Endothelial cell of umbilical vein (primary cell): ENCODE results near the gene ZNF268. TPM values are rescaled to one million over a fixed set of nuclear protein-coding genes. Genes with fewer than 3 reads are reported as not detected.

Experiments
- BruUV-seq: library from RNA; stranded (reverse); fragments of 400-500 nt; replicated peaks from 2 replicates; lab custom pipeline; 2021; lab: Mats Ljungman, UMichigan
- CTCF ChIA-PET: fragments of 300-600, 350-600 bp; sonication (Branson Sonifier 250); formaldehyde crosslinking; loops from one replicate; lab custom pipeline; 2021; ENCODE audit warnings: antibody characterized with exemption, inconsistent platforms; lab: Charles Lee
- POLR2A ChIA-PET: fragments of 300-600, 350-600 bp; sonication (Branson Sonifier 250); formaldehyde crosslinking; loops from one replicate; lab custom pipeline; 2021; ENCODE audit warnings: antibody characterized with exemption, inconsistent platforms; lab: Charles Lee
- DNase-seq: peaks from one replicate; pipeline ENCODE4 v3.0.0-alpha.2; 2011; ENCODE audit warnings: low read depth, low spot score
- FAIRE-seq: peaks from 2 replicates; lab custom pipeline; 2011; peaks lifted over from hg19 to GRCh38; lab: Jason Lieb, UNC
- H2AFZ ChIP-seq: 2 replicates; pipeline ENCODE4 v1.6.0; 2012; ENCODE audit warnings: low read depth, low read length, control low read depth, inconsistent platforms
- H3K27ac ChIP-seq: 2 replicates; pipeline ENCODE4 v1.5.1; 2011; ENCODE audit warnings: low read depth, mild to moderate bottlenecking, control low read depth, low read length, moderate library complexity; ENCODE audit not compliant: insufficient read depth
- H3K27me3 ChIP-seq, 2 experiments: 2 replicates each; pipeline versions ENCODE4 v1.6.0 to v1.6.1; 2011; ENCODE audit warnings: low read length in 2 of 2, mixed read lengths in 1 of 2; ENCODE audit not compliant: control insufficient read depth in 2 of 2, insufficient read depth in 2 of 2
- H3K36me3 ChIP-seq, 2 experiments: 2 replicates in 1 of 2; 3 replicates in 1 of 2; pipeline ENCODE4 v1.5.1; 2011; ENCODE audit warnings: low read length in 2 of 2, mild to moderate bottlenecking in 1 of 2, moderate library complexity in 1 of 2; ENCODE audit not compliant: control insufficient read depth in 2 of 2, insufficient read depth in 2 of 2; ENCODE audit errors: extremely low read depth in 1 of 2
- H3K4me1 ChIP-seq: 3 replicates; pipeline ENCODE4 v1.5.1; 2011; ENCODE audit warnings: mild to moderate bottlenecking, low read length; ENCODE audit not compliant: control insufficient read depth, insufficient read depth; ENCODE audit errors: extremely low read depth
- H3K4me2 ChIP-seq: 2 replicates; pipeline ENCODE4 v1.6.1; 2011; ENCODE audit warnings: low read length, control low read depth, mixed read lengths; ENCODE audit not compliant: insufficient read depth
- H3K4me3 ChIP-seq, 3 experiments: fragments of 200-600 bp in 1 of 3; sonication (generic), shearing (Covaris generic) in 1 of 3; replicated peaks in 1 of 3; 2 replicates each; pipeline ENCODE4 v1.5.1; 2011 to 2016; ENCODE audit warnings: control low read depth in 3 of 3, low read length in 3 of 3, mild to moderate bottlenecking in 2 of 3, inconsistent platforms in 1 of 3, low read depth in 1 of 3, moderate library complexity in 1 of 3; ENCODE audit not compliant: insufficient read depth in 1 of 3
- H3K79me2 ChIP-seq: 2 replicates; pipeline ENCODE4 v1.6.0; 2012; ENCODE audit warnings: low read length, inconsistent platforms; ENCODE audit not compliant: control insufficient read depth, insufficient read depth
- H3K9ac ChIP-seq: replicated peaks from 2 replicates; pipeline ENCODE3; 2011; ENCODE audit warnings: low read length, control low read depth; ENCODE audit not compliant: insufficient read depth; ENCODE audit errors: extremely low read depth
- H3K9me1 ChIP-seq: replicated peaks from 3 replicates; pipeline ENCODE4 v1.6.0; 2011; ENCODE audit warnings: mild to moderate bottlenecking, low read length; ENCODE audit not compliant: control insufficient read depth, insufficient read depth; ENCODE audit errors: extremely low read depth
- H3K9me3 ChIP-seq: replicated peaks from 2 replicates; pipeline ENCODE4 v1.5.1; 2012; ENCODE audit warnings: low read length, inconsistent platforms; ENCODE audit not compliant: control insufficient read depth, insufficient read depth
- H4K20me1 ChIP-seq: replicated peaks from 2 replicates; pipeline ENCODE3; 2011; ENCODE audit warnings: mild to moderate bottlenecking, low read length; ENCODE audit not compliant: control insufficient read depth, insufficient read depth; ENCODE audit errors: extremely low read depth
- EZH2 ChIP-seq: IDR thresholded peaks from 2 replicates; pipeline ENCODE4 v1.6.1; 2012; ENCODE audit warnings: borderline replicate concordance, low read depth, mild to moderate bottlenecking, moderate library complexity, low read length, inconsistent platforms; ENCODE audit not compliant: severe bottlenecking
- FOS ChIP-seq: IDR thresholded peaks from 2 replicates; pipeline ENCODE4 v1.6.1; 2011; ENCODE audit warnings: mild to moderate bottlenecking, low read length, moderate library complexity, borderline replicate concordance; ENCODE audit not compliant: insufficient read depth
- GATA2 ChIP-seq: IDR thresholded peaks from 2 replicates; pipeline ENCODE4 v1.7.0; 2011; ENCODE audit warnings: low read depth, mild to moderate bottlenecking, moderate library complexity, mixed read lengths, low read length; ENCODE audit not compliant: insufficient read length, insufficient read depth
- JUN ChIP-seq: IDR thresholded peaks from 2 replicates; pipeline ENCODE4 v1.6.1; 2011; ENCODE audit warnings: borderline replicate concordance, low read depth; ENCODE audit not compliant: insufficient read length, insufficient read depth
- MYC ChIP-seq: IDR thresholded peaks from one replicate; pipeline ENCODE4 v1.6.1; 2011; ENCODE audit warnings: mild to moderate bottlenecking, low read depth, low read length
- POLR2A ChIP-seq: IDR thresholded peaks from 2 replicates; pipeline ENCODE4 v1.6.1; 2012; ENCODE audit warnings: low read depth, mild to moderate bottlenecking, control low read depth, low read length
- POLR2AphosphoS5 ChIP-seq: IDR thresholded peaks from 2 replicates; pipeline ENCODE4 v1.6.1; 2012; ENCODE audit warnings: low read depth, mild to moderate bottlenecking, control low read depth, low read length, moderate library complexity; ENCODE audit not compliant: insufficient read depth
- dilution Hi-C: fragments of 300-500 bp; cut with MboI; formaldehyde crosslinking; loops from one replicate; pipeline ENCODE4 v1.15.0; 2019; ENCODE audit warnings: low sequenced_read_pairs; ENCODE audit not compliant: extremely low pct_ligation_motif_present
- intact Hi-C: fragments of 100-400 bp; cut with micrococcal nuclease; formaldehyde crosslinking; loops from one replicate; pipeline ENCODE4 v1.10.0; 2022
- polyA plus RNA-seq, 4 experiments: library from polyadenylated mRNA; depleted of rRNA in 3 of 4; stranded (reverse) in 3 of 4; unstranded in 1 of 4; fragments of >200 nt; gene quantifications; 2 replicates each; pipeline versions ENCODE4 v1.2.1 to v1.2.3, GENCODE V29; 2011 to 2012; ENCODE audit warnings: missing spikeins in 1 of 4
- total RNA-seq: library from RNA; stranded (reverse); gene quantifications from 2 replicates; pipeline ENCODE4 v1.2.3, GENCODE V29; 2021
- TF ChIP-seq, protein P1 (sequence below): IDR thresholded peaks from 2 replicates; pipeline ENCODE4 v1.6.1; 2011; ENCODE audit not compliant: insufficient read depth, insufficient read length
- TF ChIP-seq, protein P2 (sequence below), 2 donors: IDR thresholded peaks; 1 replicate in 1 of 2; 2 replicates in 1 of 2; pipeline ENCODE4 v1.5.1; 2011; ENCODE audit warnings: low read length in 2 of 2, mild to moderate bottlenecking in 2 of 2, moderate library complexity in 2 of 2, control low read depth in 1 of 2, inconsistent platforms in 1 of 2, low read depth in 1 of 2; ENCODE audit not compliant: insufficient read depth in 1 of 2; ENCODE audit errors: extremely low read depth in 1 of 2

The ZNF268 gene
- total and polyA plus RNA-seq, 2 donors (not counting 3 experiments of a cell fraction or from before 2014, with no cell fraction given) = 7.7 to 17.3 TPM

DNA sequence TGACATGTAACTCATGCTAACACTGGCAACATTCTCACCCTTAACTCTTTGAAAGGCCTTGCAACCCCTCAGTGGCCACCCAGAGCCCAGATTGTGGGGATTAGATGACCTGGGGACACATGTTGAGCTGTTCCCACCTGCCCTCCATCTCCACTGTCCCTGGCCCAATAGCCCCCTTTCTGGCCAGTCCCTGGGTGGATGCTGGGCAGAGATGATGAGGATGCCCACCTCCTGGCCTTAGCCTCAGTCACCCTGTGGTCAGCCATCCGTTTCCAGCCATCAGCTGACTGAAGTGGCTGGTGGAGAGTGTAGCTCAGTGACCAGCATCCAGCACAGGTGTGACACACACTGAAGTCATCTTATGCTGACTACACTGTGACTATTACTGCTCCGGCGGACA is 49.7 kb downstream of the ZNF268 start:
- Histone ChIP-seq H3K9ac (no peak overlapping the region), H3K27me3 (no peaks in the 10 kb centered on the region), H3K4me1 (no peaks in the 10 kb centered on the region), H3K4me2 (no peak overlapping the region), H2AFZ (no peak overlapping the region), H4K20me1 (no peaks in the 10 kb centered on the region), H3K27ac (no peak overlapping the region), H3K9me1 (no peaks in the 10 kb centered on the region), H3K36me3 (no peaks in the 10 kb centered on the region), H3K4me3 (no peak overlapping the region), H3K79me2 (no peaks in the 10 kb centered on the region), H3K9me3 (no peaks in the 10 kb centered on the region)
- POLR2A ChIA-PET = no interaction called here
- TF ChIP-seq, protein P1, sequence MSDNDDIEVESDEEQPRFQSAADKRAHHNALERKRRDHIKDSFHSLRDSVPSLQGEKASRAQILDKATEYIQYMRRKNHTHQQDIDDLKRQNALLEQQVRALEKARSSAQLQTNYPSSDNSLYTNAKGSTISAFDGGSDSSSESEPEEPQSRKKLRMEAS = no peak
- no peak for TF ChIP-seq POLR2AphosphoS5
- no peak for TF ChIP-seq EZH2
- no peak for TF ChIP-seq FOS
- TF ChIP-seq, protein P2, sequence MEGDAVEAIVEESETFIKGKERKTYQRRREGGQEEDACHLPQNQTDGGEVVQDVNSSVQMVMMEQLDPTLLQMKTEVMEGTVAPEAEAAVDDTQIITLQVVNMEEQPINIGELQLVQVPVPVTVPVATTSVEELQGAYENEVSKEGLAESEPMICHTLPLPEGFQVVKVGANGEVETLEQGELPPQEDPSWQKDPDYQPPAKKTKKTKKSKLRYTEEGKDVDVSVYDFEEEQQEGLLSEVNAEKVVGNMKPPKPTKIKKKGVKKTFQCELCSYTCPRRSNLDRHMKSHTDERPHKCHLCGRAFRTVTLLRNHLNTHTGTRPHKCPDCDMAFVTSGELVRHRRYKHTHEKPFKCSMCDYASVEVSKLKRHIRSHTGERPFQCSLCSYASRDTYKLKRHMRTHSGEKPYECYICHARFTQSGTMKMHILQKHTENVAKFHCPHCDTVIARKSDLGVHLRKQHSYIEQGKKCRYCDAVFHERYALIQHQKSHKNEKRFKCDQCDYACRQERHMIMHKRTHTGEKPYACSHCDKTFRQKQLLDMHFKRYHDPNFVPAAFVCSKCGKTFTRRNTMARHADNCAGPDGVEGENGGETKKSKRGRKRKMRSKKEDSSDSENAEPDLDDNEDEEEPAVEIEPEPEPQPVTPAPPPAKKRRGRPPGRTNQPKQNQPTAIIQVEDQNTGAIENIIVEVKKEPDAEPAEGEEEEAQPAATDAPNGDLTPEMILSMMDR (IDR thresholded peaks at IDR 0.05; ENCODE audit: extremely low read depth in 1 of 2, insufficient read depth in 1 of 2, low read depth in 1 of 2, low read length in 2 of 2) = no peak
- no peak for TF ChIP-seq GATA2
- TF ChIP-seq MYC = no peak
- no peak for TF ChIP-seq POLR2A
- TF ChIP-seq JUN = no peak
- no peak for FAIRE-seq
- dilution Hi-C loops = no loop called here
- intact Hi-C loops = no loop called here
- no TSS peak for BruUV-seq
- CTCF ChIA-PET = no interaction called here
- no peak for DNase-seq
